ENCODE results near the gene RHOBTB1.

- TF ChIP-seq CTCF (IDR thresholded peaks at IDR 0.05; ENCODE audit: low read depth, low read length) = no peak
- no peak for TF ChIP-seq EZH2phosphoT487 (IDR thresholded peaks at IDR 0.05; ENCODE audit: low read depth)
These were observed 29.3 kb downstream of the RHOBTB1 start for GRCh38 chr10:60914690-60915141.
